HG02763 (cell line): ENCODE data around the gene CALN1.
"Not testable (repeated sequence)": the region's sequence is repeated elsewhere in the genome, so short reads cannot be mapped to it uniquely, and the experiment has no call there.

Experiments
- ATAC-seq: cut with Tn5 transposase; IDR thresholded peaks from one replicate; pipeline ENCODE4 v1.9.1; 2021; ENCODE audit warnings: mild to moderate bottlenecking, moderate library complexity; ENCODE audit not compliant: unreplicated experiment

Gene CALN1

DNA sequence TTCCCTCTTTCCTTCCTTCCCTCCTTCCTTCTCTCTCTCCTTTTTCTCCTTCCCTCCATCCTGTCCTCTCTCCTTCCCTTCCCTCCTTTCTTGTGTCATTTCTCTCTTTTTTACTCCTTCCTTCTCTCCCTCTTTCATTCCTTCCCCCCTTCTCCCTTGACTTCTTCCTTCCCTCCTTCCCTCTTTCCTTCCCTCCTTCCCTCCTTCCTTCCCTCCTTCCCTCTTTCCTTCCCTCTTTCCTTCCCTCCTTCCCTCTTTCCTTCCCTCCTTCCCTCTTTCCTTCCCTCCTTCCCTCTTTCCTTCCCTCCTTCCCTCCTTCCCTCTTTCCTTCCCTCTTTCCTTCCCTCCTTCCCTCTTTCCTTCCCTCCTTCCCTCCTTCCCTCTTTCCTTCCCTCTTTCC is 203.1 kb downstream of the CALN1 start:
- not testable (repeated sequence) for ATAC-seq

DNA sequence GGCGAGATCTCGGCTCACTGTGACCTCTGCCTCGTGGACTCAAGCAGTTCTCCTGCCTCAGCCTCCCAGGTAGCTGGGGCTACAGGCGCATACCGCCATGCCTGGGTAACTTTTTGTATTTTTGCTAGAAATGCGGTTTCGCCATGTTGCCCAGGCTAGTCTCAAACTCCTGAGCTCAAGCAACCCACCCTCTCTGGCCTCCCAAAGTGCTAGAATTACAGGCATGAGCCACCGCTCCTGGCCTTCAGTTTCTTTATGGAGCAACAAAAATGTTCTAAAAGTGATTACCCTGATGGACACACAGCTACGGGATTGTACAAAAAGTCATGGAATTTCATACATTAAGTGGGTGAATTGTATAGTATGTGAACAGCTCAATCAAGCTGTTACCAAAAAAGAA is 216.0 kb downstream of the CALN1 start:
- no peak for ATAC-seq

DNA sequence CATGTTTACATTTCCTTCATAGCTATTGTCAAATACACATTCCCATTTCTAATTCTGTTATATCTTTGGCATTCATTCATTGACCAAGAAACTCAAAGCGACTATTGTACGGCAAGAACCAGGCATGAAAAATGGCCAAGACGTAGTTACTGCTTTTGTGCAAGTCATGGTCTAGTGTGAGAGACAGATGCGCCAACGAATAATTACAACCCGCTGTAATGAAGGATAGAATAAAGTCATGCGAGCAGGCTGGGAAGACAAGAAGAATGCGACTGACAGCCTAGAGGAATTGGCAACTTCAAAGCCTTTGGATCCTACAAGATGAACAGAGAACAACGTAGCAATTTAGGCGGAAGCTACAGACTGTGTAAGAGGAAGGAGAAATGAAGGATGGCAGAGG is 221.2 kb downstream of the CALN1 start:
- no peak for ATAC-seq

- ATAC-seq, result no peak
Observed at GRCh38 chr7:72190146-72190545, 222.0 kb downstream of the CALN1 start.

- no peak for ATAC-seq
Observed at GRCh38 chr7:72187179-72187578, 225.0 kb downstream of the CALN1 start.

DNA sequence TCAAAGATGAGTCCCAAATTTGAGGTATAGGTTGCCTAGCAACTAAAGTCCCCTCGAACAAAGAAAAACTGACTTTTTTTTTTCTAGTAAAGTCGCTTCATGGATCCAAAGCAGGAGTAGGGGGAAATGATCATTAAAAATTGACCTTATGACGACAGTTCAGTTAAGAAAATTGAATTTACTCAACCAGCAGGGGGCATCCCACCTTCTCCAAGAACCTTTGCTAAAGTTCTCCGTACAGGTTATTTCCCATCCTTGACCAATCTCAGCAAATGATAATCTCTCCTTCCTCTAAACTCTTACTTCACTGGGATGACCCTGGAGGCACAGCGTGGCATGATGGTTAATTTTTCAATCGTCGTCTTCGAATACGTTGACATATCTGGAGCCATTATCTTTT is 228.3 kb downstream of the CALN1 start:
- no peak for ATAC-seq

DNA sequence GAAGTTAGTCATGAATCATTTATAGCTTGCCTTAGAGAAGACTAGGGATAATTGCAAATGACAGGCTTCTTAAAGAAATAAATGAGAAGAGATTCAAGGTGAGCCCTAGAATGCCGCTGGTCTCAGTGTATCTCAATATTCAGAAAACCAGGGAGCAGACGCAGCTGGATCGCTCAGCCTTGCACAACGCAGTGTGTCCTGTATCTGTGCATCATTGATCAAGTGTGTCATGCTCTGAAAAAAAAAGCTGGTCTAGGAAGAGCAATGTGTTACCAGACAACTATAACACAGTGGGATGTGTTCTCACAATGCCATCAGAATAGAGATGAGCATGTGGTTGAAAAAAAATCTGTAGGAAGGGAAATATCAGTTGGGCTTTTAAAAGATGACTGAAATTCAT is 230.1 kb downstream of the CALN1 start:
- ATAC-seq, result no peak

GRCh38 chr7:72176875-72177274 is 235.3 kb downstream of the CALN1 start:
- ATAC-seq, result no peak

GRCh38 chr7:72170475-72170874 is 241.7 kb downstream of the CALN1 start:
- no peak for ATAC-seq

DNA sequence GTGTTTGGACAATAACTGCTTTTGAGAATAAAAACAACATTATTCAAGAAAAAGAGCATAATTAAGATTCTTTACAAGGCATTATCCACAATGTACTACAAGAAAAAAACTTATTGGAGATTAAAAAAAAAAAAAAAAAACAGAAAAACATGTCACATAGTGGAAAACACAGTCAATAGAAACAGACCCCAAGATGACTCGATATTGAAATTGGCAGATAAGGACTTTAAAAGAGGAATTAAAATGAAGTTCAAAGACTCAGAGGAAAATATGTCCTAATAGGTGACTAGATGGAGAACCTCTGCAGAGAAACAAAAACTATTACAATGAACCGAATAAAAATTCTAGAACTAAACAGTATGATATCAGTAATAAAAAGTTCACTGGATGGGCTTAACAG is 248.9 kb downstream of the CALN1 start:
- ATAC-seq, result no peak

DNA sequence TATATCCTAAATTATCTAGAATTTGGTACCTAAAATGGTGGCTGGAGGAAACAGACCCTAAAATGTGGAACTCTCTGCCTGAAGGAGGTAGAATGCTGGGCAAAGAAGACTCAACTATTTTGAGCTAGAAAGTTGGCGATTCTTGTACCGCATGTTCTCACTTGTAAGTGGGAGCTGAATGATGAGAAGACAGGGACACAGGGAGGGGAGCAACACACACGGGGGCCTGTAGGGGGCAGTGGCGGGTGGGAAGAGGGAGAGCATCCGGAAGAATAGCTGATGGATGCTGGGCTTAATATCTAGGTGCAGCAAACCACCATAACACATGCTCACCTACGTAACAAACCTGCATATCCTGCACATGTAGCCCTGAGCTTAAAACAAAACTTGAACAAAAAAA is 250.6 kb downstream of the CALN1 start:
- ATAC-seq, result no peak

GRCh38 chr7:72159911-72160310 is 252.2 kb downstream of the CALN1 start:
- no peak for ATAC-seq

DNA sequence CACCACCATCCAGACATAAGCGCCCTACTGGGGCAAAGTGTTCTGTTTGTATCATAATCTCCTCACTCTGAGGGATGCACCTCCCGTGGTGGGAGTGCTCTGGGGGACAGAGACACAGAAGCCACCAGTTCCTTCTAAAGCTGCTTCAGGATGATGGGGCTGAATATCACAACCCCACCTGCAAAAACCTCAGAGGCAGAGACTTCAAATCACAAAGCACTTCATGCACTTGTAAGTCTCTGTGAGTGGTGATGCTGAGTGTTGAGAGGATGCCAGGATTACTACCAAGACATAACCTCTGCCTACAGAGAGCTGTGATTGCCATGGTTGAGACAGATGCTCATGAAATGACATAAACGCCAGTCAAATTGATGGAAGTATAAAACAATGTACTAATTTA is 255.5 kb downstream of the CALN1 start:
- no peak for ATAC-seq

DNA sequence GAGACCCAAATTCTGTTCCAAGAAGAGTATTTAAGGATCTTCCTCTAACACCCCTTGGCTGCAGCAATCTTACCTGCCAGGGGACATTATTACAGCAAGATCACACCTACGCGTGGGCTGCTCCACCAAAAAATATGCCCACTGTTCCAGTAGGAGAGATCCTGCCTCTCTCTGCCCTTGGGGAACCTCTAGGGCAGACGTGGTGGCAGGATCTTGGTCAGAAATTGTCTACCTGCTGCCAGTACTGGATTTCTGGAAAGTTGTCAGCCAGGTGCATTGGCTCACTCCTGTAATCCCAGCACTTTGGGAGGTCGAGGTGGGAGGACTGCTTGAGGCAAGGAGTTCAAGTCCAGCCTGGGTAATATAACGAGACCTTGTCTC is 259.0 kb downstream of the CALN1 start:
- ATAC-seq, result no peak

DNA sequence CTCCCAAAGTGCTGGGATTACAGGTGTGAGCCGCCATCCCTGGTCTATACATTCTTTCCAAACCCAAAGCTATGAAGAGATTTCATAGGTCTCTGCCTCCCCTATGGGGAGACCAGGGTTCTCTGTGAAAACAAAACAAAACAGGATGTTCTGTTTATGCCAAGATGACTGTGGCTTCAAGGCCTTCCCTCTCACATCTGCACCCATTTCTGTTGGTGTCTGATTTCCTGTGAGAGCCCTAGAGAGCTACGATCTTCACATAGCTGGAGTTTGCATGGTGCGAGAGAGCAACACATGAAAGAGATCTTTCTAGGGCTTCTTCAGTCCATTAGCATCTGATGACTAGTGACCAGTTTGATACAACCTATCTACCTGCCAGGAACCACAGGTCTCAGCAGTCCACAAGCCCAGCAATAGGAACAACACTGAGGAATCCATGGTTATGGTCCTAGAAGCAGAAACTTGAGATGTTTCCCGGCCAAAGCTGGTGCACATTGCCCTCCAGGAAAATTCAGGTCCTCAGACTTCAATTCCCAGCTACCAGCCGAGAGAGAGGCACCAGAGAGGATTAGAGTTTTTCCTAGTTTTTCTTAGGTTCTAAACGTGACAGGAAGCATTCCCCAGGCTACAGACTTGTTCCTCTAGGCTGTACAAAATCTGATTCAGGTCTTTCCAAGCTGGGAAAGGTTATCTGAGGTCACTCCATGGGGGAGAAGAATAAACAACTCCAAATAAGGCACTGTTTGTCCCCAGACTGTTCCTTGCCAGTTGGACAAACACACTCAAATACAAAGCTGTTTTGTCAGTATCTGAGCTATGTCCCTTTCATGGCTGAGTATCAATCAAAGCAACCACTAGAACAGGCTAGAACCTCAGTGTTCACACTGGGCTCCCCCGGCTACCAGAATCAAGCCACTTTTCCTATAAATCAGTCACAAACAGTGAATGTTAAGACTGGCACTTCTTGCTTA is 259.7 kb downstream of the CALN1 start:
- ATAC-seq, result no peak

DNA sequence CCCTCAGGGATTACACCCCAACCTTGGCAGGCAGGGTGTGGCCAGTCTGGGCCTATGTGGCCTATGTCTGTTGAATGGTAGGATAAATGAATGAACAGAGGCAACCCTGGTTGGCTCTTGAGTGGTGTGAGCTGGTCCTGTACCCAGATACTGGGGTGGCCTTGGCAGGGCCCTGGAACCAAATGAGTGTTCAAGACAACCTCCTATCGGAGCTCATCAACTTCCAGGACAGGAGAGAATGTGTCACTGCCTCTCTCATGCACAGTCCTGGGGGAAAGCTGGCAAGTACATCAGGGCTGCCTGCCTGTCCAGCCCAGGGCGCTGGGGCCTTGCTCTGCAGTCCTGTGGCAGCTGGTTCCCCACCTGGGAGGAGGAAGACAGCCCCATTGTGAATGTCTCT is 271.6 kb downstream of the CALN1 start:
- no peak for ATAC-seq

GRCh38 chr7:72127136-72127535 is 285.0 kb downstream of the CALN1 start:
- ATAC-seq, result no peak

- no peak for ATAC-seq
Observed at GRCh38 chr7:72123913-72124312, 288.2 kb downstream of the CALN1 start.

DNA sequence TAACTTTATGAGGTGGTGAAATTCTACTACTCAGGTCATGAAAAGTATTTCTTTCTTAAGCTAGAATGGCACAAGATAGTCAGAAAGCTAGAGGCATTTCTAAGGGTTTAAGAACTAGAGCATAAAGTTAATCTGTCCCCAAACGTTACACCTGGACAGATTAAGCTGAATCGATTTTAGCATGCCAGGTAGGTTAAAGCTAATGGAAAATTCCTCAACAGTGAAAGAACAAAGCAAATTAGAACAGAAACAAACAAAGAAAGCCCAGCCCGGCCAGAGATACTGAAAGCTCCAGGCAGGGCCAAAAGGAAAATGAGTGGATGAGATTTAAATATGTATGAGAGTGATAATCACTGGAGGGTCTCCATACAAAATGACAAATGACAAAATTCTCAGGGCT is 293.8 kb downstream of the CALN1 start:
- ATAC-seq, result no peak

DNA sequence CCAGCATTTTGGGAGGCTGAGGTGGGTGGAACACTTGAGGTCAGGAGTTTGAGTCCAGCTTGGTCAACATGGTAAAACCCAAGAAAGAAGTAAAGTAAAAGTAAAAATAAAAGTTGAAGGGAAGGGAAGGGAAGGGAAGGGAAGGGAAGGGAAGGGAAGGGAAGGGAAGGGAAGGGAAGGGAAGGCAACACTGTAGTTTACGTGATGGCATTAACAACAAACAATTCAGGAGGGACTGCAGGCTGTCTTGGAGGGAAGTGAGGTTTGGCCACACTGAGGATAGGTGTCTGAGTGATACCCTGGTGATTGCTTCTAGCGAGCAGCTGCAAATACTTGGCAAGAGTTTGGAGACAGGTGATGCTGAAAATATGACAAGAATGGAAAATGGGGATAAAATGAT is 298.0 kb downstream of the CALN1 start:
- no peak for ATAC-seq

DNA sequence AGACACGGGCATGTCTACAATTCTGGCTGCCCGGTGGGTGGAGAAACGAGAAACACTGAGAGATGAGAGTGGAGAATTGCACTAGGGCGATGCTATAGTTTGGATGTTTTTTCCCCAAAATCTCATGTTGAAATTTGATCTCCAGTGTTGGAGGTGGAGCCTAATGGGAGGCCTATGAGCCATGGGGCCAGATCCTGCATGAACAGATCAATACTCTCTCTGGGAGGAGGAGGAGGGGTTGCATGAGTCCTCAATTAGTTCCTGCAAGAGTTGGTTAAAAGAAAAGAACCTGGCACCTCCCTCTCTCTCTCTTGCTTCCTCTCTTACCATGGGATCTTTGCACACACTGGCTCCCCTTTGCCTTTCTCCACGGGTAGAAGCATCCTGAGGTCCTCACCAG is 299.1 kb downstream of the CALN1 start:
- ATAC-seq, result no peak

DNA sequence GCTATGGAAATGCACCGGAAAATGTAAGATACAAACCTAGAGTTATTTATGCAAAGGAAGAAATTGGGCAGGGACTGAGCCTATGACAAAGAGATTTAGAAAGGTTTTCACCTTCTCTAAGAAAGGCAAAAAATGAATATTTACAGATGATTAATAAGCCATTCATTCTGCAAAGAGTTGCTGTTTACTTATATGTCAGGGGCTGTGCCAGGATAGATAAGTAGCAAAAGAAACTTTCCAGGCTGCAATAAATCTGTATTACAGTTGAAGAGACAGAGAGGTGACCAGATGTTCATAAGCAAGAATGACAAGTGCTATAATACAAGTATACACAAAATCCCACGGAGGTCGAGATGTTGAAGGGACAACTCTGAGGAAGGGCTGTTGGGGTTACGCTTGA is 299.6 kb downstream of the CALN1 start:
- ATAC-seq, result no peak

DNA sequence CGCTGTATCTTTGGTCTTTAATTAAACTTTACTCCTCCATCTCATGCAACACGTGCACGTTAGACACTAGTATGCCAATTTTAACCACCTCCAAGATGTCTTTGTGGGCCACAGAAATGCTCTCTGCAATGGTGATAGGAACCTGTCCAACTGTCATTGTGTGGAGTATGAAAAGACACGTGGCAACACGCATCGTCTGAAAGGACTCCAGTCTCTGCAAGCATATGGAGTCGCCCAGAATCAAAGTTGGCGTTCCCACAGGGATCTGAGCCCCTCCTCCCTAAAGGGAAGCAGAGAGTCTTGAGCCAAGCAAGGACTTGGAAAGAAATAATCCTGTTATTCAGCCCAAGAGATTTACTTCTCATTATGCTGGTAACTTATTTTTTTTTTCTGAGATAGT is 301.1 kb downstream of the CALN1 start:
- no peak for ATAC-seq
